B cell (primary cell): ENCODE measurements around the gene NAPA. TPM values are rescaled to one million over a fixed set of nuclear protein-coding genes. Genes with fewer than 3 reads are reported as not detected.

Experiments
- ATAC-seq: fragments of 200-7000 bp; cut with Tn5 transposase; one replicate; pipeline ENCODE4 v1.10.0; 2021; ENCODE audit warnings: low read depth, mild to moderate bottlenecking, moderate number of reproducible peaks, moderate library complexity
- CTCF ChIA-PET: fragments of 350-600 bp; sonication (Branson Sonifier 250); formaldehyde crosslinking; loops from one replicate; lab custom pipeline; 2021; ENCODE audit warnings: antibody characterized with exemption, inconsistent platforms; lab: Charles Lee
- POLR2A ChIA-PET: fragments of 350-600 bp; sonication (Branson Sonifier 250); formaldehyde crosslinking; loops from one replicate; lab custom pipeline; 2021; ENCODE audit warnings: antibody characterized with exemption; lab: Charles Lee
- DNase-seq: peaks from one replicate; pipeline ENCODE4 v3.0.0; 2013
- H2AFZ ChIP-seq: 2 replicates; pipeline ENCODE4 v1.6.1; 2012; ENCODE audit warnings: mild to moderate bottlenecking, low read depth, low read length; ENCODE audit not compliant: insufficient read depth, poor library complexity, severe bottlenecking
- H3K27ac ChIP-seq, 2 donors: 1 replicate in 1 of 2; 2 replicates in 1 of 2; pipeline ENCODE4 v1.5.1; 2012 to 2013; ENCODE audit warnings: low read length in 2 of 2, mild to moderate bottlenecking in 2 of 2, moderate library complexity in 1 of 2
- H3K27me3 ChIP-seq, 4 experiments: fragments of 200-600 bp in 1 of 4; sonication (generic) in 1 of 4; replicated peaks in 1 of 4; 1 replicate in 2 of 4; 2 replicates in 2 of 4; pipeline versions ENCODE4 v1.6.1 to v1.7.0; 2013 to 2016; ENCODE audit warnings: low read length in 3 of 4, mild to moderate bottlenecking in 2 of 4, mixed read lengths in 1 of 4, moderate library complexity in 1 of 4; ENCODE audit not compliant: insufficient read depth in 4 of 4, control insufficient read depth in 3 of 4; ENCODE audit errors: control extremely low read depth in 1 of 4
- H3K36me3 ChIP-seq, 2 experiments: replicated peaks in 1 of 2; 1 replicate in 1 of 2; 2 replicates in 1 of 2; pipeline versions ENCODE4 v1.6.1 to v1.7.1; 2013; ENCODE audit warnings: low read length in 1 of 2; ENCODE audit not compliant: insufficient read depth in 2 of 2, control insufficient read depth in 1 of 2; ENCODE audit errors: control extremely low read depth in 1 of 2, extremely low read depth in 1 of 2
- H3K4me1 ChIP-seq, 2 donors: fragments of 200-600 bp in 1 of 2; sonication (generic) in 1 of 2; 1 replicate in 1 of 2; 2 replicates in 1 of 2; pipeline versions ENCODE4 v1.5.1 to v1.6.1; 2013 to 2017; ENCODE audit warnings: low read length in 2 of 2; ENCODE audit not compliant: control insufficient read depth in 2 of 2, insufficient read depth in 2 of 2
- H3K4me2 ChIP-seq: replicated peaks from 2 replicates; pipeline ENCODE3; 2012; ENCODE audit warnings: mild to moderate bottlenecking, low read depth, low read length; ENCODE audit not compliant: poor library complexity, severe bottlenecking
- H3K4me3 ChIP-seq, 5 experiments: fragments of 200-600 bp in 1 of 5; sonication (generic) in 1 of 5; 1 replicate in 3 of 5; 2 replicates in 2 of 5; pipeline versions ENCODE4 v1.5.1 to v1.7.0; 2011 to 2016; ENCODE audit warnings: low read length in 4 of 5, mild to moderate bottlenecking in 4 of 5, low read depth in 2 of 5, control low read depth in 1 of 5, moderate library complexity in 1 of 5; ENCODE audit not compliant: insufficient read depth in 1 of 5; ENCODE audit errors: control extremely low read depth in 1 of 5, extremely low read depth in 1 of 5
- H3K79me2 ChIP-seq: fragments of 200-600 bp; sonication (generic); one replicate; pipeline ENCODE4 v1.6.0; 2016; ENCODE audit warnings: low read length; ENCODE audit not compliant: control insufficient read depth, insufficient read depth
- H3K9ac ChIP-seq: fragments of 200-600 bp; sonication (generic); 2 replicates; pipeline ENCODE4 v1.6.1; 2017; ENCODE audit warnings: mild to moderate bottlenecking, low read length, moderate library complexity
- H3K9me3 ChIP-seq, 3 donors: one replicate each; pipeline versions ENCODE4 v1.6.1 to v1.7.1; 2013; ENCODE audit warnings: low read length in 2 of 3; ENCODE audit not compliant: control insufficient read depth in 2 of 3, insufficient read depth in 1 of 3; ENCODE audit errors: control extremely low read depth in 1 of 3
- H4K20me1 ChIP-seq: 2 replicates; pipeline ENCODE4 v1.6.0; 2012; ENCODE audit warnings: mild to moderate bottlenecking, low read length; ENCODE audit not compliant: insufficient read depth, control insufficient read depth, poor library complexity, severe bottlenecking
- H3K27ac Mint-ChIP-seq: one replicate; pipeline ENCODE4 v1.8.0; 2021; ENCODE audit warnings: mixed read lengths
- H3K27me3 Mint-ChIP-seq: one replicate; pipeline ENCODE4 v1.8.0; 2021; ENCODE audit warnings: mixed read lengths
- H3K4me1 Mint-ChIP-seq: one replicate; pipeline ENCODE4 v1.8.0; 2021; ENCODE audit warnings: mixed read lengths
- H3K4me3 Mint-ChIP-seq: one replicate; pipeline ENCODE4 v1.8.0; 2021; ENCODE audit warnings: mixed read lengths
- H3K9me3 Mint-ChIP-seq: one replicate; pipeline ENCODE4 v1.8.0; 2022; ENCODE audit warnings: mixed read lengths; ENCODE audit not compliant: insufficient read depth
- CTCF ChIP-seq: fragments of 200-600 bp; IDR thresholded peaks from one replicate; pipeline ENCODE4 v1.8.0; 2022; ENCODE audit warnings: antibody characterized with exemption, mild to moderate bottlenecking
- EZH2 ChIP-seq: IDR thresholded peaks from 2 replicates; pipeline ENCODE4 v1.6.1; 2012; ENCODE audit warnings: borderline replicate concordance, low read depth, mild to moderate bottlenecking, moderate library complexity, low read length; ENCODE audit not compliant: insufficient read depth, poor library complexity, severe bottlenecking
- WGBS: methylation state at CpG from one replicate; pipeline ENCODE4 v1.1.5; 2013; ENCODE audit warnings: missing lambda C conversion rate; ENCODE audit not compliant: insufficient coverage; 5-methylcytosine and 5-hydroxymethylcytosine counted together
- intact Hi-C: fragments of 100-400 bp; cut with micrococcal nuclease; formaldehyde crosslinking; loops from one replicate; pipeline ENCODE4 v1.10.0; 2022
- polyA plus RNA-seq: library from polyadenylated mRNA; depleted of rRNA; stranded (reverse); fragments of >200 nt; gene quantifications from 2 replicates; pipeline ENCODE4 v1.2.3, GENCODE V29; 2012
- total RNA-seq, 2 donors: library from RNA; stranded (reverse); fragments of 120-200 nt in 1 of 2; gene quantifications; 1 replicate in 1 of 2; 2 replicates in 1 of 2; pipeline versions ENCODE4 v1.2.3 to v1.2.4, GENCODE V29; 2013 to 2022

NAPA gene
- total and polyA plus RNA-seq, 2 donors (not counting 1 experiment from before 2014, with no cell fraction given) = 66.8 to 86.5 TPM

- Histone ChIP-seq H3K36me3 (no peaks in the 10 kb centered on the region), H3K9ac (no peak overlapping the region), H2AFZ (no peak overlapping the region), H3K4me2 (no peak overlapping the region), H3K4me1 (no peaks in the 10 kb centered on the region), H4K20me1 (no peaks in the 10 kb centered on the region), H3K27ac (no peak overlapping the region), H3K4me3 (no peak overlapping the region), H3K79me2 (no peaks in the 10 kb centered on the region), H3K9me3 (no peaks in the 10 kb centered on the region), H3K27me3 (peaks cover 0 to 4% (median 2%) of the 10 kb centered on the region in 4 experiments)
- ChIA-PET POLR2A (no interaction called here), CTCF (interaction anchor here (0.6 kb wide), 1 partner anchor 1222 kb away, joined by 4 read pairs; no protein-coding TSS in a partner anchor)
- no peak for TF ChIP-seq EZH2
- TF ChIP-seq CTCF = no peak
- WGBS = 71% methylated on average over 1 of the region's 7 CpGs
- Mint-ChIP-seq H3K4me3 (no peak overlapping the region), H3K9me3 (no peaks in the 10 kb centered on the region), H3K4me1 (no peaks in the 10 kb centered on the region), H3K27ac (no peak overlapping the region), H3K27me3 (peaks cover 31% of the 10 kb centered on the region)
- DNase-seq (no peak), ATAC-seq (no peak)
- intact Hi-C loops = no loop called here
These were observed 46.7 kb upstream of the NAPA start for GRCh38 chr19:47561440-47562057.

- H3K4me1 ChIP-seq = no peaks in the 10 kb centered on the region
- H3K9me3 Mint-ChIP-seq = no peaks in the 10 kb centered on the region
- H3K27me3 ChIP-seq = peaks cover 0 to 4% (median 2%) of the 10 kb centered on the region in 4 experiments
- no peaks in the 10 kb centered on the region for H3K4me1 Mint-ChIP-seq
- H3K9me3 ChIP-seq = no peaks in the 10 kb centered on the region
- TF ChIP-seq CTCF = no peak
- TF ChIP-seq EZH2 = no peak
- H3K4me2 ChIP-seq = no peak overlapping the region
- no peak overlapping the region for H2AFZ ChIP-seq
- H3K79me2 ChIP-seq = no peaks in the 10 kb centered on the region
- H3K36me3 ChIP-seq = no peaks in the 10 kb centered on the region
- no peak overlapping the region for H3K4me3 ChIP-seq
- no peak for DNase-seq
- no CpG with 5 or more reads among the region's 2 CpGs for WGBS
- intact Hi-C loops = no loop called here
- POLR2A ChIA-PET = no interaction called here
- H3K9ac ChIP-seq = no peak overlapping the region
- H3K27ac ChIP-seq = no peak overlapping the region
- no peak for ATAC-seq
- no peaks in the 10 kb centered on the region for H4K20me1 ChIP-seq
- H3K4me3 Mint-ChIP-seq = no peak overlapping the region
- H3K27me3 Mint-ChIP-seq = peaks cover 31% of the 10 kb centered on the region
- no peak overlapping the region for H3K27ac Mint-ChIP-seq
- CTCF ChIA-PET = interaction anchor here (0.6 kb wide), 1 partner anchor 1223 kb away, joined by 4 read pairs; no protein-coding TSS in a partner anchor
These were observed 46.1 kb upstream of the NAPA start for GRCh38 chr19:47560999-47561398.
